ENCODE results near the gene ARSA. TPM values are rescaled to one million over a fixed set of nuclear protein-coding genes. Genes with fewer than 3 reads are reported as not detected.

Gene ARSA
- total and polyA plus RNA-seq, 7 donors = 10.8 to 56.9 (median 24.8) TPM

DNA sequence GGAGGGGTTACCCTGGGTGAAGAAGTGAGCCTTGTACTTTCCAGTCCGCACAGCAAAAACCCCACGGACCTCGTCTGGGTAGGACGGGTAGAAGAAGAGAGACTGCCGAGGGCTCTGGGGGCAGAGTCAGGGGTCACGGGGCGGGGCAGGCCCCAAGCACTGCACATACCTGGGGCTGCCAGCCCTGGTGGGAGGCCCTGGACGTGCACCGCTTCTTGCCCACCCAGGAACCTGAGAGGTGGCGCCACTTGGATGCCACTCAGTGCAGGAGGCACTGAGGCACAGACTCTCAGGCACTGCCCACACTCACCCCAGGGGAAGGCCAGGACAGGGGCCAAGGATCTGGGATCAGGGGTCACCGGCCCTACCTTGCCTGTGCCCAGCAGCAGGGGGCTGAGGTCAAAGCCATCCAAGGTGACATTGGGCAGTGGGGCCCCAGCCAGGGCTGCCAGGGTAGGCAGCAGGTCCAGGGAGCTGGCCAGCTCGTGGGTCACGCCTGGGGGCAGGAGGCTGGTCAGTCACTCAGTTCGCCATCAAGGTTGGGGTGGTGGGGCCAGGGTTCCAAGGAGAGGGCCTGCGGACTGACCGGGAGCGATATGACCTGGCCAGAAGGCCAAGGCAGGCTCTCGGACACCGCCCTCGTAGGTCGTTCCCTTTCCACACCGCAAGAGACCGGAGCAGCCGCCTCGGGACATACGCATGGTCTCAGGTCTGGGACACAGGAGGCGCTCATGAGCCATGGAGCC is 2.2 kb downstream of the ARSA start:
- TF ChIP-seq EP300 (IDR thresholded peaks at IDR 0.05) (no peak), POLR2AphosphoS5 (IDR thresholded peaks at IDR 0.05) (no peak), POLR2A (IDR thresholded peaks at IDR 0.05) (no peak)
- TF ChIP-seq, protein P1, sequence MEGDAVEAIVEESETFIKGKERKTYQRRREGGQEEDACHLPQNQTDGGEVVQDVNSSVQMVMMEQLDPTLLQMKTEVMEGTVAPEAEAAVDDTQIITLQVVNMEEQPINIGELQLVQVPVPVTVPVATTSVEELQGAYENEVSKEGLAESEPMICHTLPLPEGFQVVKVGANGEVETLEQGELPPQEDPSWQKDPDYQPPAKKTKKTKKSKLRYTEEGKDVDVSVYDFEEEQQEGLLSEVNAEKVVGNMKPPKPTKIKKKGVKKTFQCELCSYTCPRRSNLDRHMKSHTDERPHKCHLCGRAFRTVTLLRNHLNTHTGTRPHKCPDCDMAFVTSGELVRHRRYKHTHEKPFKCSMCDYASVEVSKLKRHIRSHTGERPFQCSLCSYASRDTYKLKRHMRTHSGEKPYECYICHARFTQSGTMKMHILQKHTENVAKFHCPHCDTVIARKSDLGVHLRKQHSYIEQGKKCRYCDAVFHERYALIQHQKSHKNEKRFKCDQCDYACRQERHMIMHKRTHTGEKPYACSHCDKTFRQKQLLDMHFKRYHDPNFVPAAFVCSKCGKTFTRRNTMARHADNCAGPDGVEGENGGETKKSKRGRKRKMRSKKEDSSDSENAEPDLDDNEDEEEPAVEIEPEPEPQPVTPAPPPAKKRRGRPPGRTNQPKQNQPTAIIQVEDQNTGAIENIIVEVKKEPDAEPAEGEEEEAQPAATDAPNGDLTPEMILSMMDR (IDR thresholded peaks at IDR 0.05) = no peak
- no peaks in the 10 kb centered on the region for H3K9me3 ChIP-seq
- peaks cover 0 to 24% (median 17%) of the 10 kb centered on the region in 4 donors for H3K4me1 ChIP-seq
- no peak overlapping the region for H3K27ac ChIP-seq
- H3K36me3 ChIP-seq = no peaks in the 10 kb centered on the region
- DNase-seq = peak; percentile 64
- intact Hi-C loops (cut with DNase I) = loop anchor here (5.0 kb wide), 4 partner anchors 43 to 383 kb away; partner anchors contain the start of genes CHKB and SCO2
- H3K4me3 ChIP-seq = no peak overlapping the region
- H3K27me3 ChIP-seq = peaks cover 0 to 9% (median 4%) of the 10 kb centered on the region in 3 donors
- 92 to 93% methylated on average over 27 of the region's 27 CpGs for WGBS, 2 donors

DNA sequence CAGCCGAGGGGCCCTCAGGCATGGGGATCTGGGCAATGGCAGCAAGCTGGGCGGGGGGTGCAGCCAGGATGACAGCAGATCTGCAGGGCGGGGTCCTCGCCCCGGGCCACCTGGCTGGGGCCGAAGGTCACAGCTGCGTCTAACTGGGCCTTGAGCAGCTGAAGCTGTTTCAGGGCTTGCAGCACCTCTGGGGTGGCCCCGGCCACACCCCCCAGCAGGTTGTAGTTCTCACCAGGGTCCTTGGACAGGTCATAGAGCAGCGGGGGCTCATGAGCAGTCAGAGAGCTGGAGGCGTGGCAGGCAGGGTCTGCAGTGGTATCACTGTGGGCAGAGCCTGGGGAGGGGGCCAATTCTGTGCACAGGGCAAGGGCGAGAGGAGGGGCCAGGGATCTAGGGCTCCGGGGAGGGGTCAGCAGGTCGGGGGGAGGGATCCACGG is 2.8 kb downstream of the ARSA start:
- Histone ChIP-seq H3K9me3 (no peaks in the 10 kb centered on the region), H3K27ac (no peak overlapping the region), H3K27me3 (peaks cover 0 to 14% (median 9%) of the 10 kb centered on the region in 3 donors), H3K4me1 (peaks cover 0 to 30% (median 21%) of the 10 kb centered on the region in 4 donors), H3K4me3 (no peak overlapping the region), H3K36me3 (no peaks in the 10 kb centered on the region)
- WGBS, 2 donors = 36 to 77% methylated on average over 14 of the region's 14 CpGs
- no peak for TF ChIP-seq POLR2A (IDR thresholded peaks at IDR 0.05)
- no peak for TF ChIP-seq EP300 (IDR thresholded peaks at IDR 0.05)
- TF ChIP-seq, protein P1 (IDR thresholded peaks at IDR 0.05) = no peak
- TF ChIP-seq POLR2AphosphoS5 (IDR thresholded peaks at IDR 0.05) = no peak
- DNase-seq = no peak
- intact Hi-C loops (cut with DNase I) = loop anchor here (5.0 kb wide), 4 partner anchors 43 to 383 kb away; partner anchors contain the start of genes CHKB and SCO2

DNA sequence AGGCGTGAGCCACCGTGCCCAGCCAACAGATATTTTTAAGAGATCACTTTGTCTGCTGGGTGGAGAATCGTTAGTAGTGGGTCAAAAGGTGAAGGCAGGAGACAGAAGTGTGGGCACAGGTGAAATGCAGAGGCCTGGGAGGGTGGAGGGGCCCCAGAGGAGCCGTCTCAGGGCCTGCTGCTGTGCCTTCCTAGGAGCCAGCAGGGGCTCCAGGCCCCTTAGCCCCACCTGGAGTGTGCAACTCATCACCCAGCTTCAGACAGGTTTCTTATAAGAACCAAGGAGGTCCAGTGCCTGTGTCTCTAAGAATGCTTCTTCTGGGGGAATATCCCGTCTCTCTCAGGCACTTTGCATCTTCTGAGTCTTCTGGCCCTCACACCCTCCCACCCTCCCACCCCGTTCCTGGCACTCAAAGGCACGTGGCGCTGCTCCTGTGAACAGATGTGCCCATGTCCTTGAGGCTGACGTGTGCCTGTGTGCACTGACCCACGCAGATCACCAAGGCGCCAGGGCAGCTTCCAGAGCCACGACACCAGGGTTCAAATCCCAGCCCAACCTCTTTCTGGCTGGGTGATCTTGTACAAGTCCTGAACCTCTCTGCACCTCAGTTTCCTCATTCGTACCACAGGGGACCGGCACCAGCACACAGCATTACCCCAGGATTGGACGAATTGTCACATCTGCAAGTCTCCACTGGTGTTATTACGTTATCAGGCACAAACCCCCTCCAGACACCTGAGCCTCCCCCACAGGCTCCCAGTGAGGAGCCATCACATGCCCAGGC is 3.4 kb downstream of the ARSA start:
- Histone ChIP-seq H3K4me3 (no peak overlapping the region), H3K27me3 (peaks cover 0 to 20% (median 14%) of the 10 kb centered on the region in 3 donors), H3K4me1 (peaks cover 0 to 33% (median 24%) of the 10 kb centered on the region in 4 donors), H3K9me3 (no peaks in the 10 kb centered on the region), H3K36me3 (no peaks in the 10 kb centered on the region), H3K27ac (no peak overlapping the region)
- no peak for DNase-seq
- WGBS, 2 donors = 85 to 86% methylated on average over 16 of the region's 16 CpGs
- TF ChIP-seq EP300 (IDR thresholded peaks at IDR 0.05) (no peak), POLR2A (IDR thresholded peaks at IDR 0.05) (no peak), POLR2AphosphoS5 (IDR thresholded peaks at IDR 0.05) (no peak)
- TF ChIP-seq, protein P1 (IDR thresholded peaks at IDR 0.05) = no peak
- intact Hi-C loops (cut with DNase I) = loop anchor here (5.0 kb wide), 5 partner anchors 42 to 382 kb away; partner anchors contain the start of genes CHKB and SCO2

DNA sequence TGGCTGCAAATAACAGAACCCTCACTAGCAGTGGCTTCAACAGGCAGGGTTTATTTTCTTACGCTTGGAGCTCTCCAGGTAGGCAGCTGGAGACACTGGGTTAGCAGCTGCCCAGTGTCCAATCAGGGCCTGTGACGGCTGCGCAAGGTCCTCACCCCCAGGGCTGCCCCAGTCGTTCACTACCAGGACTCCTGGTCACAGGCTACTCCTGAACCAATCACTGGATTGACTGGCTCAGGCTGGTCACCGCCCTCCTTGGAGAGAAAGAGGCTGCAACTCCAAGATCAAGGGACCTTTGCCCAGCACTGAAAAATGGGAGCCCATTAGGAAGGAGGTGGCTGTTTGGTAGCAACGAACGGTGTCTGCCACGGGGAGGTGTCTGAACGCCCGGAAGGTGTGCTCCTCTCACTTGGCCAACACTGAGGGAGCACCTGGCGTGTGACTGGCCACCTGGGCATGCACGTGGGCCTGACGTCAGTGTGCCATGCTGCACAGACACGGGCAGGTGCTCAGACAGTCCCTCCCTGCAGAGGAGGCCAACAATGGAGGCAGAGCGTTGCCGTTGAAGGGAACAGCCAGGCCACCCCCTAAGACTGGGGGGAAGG is 5.1 kb downstream of the ARSA start:
- Histone ChIP-seq H3K36me3 (no peaks in the 10 kb centered on the region), H3K27ac (peak overlapping the region in 1 of 4 donors; percentile 27), H3K4me1 (peaks cover 0 to 26% (median 17%) of the 10 kb centered on the region in 4 donors), H3K27me3 (peaks cover 0 to 36% (median 20%) of the 10 kb centered on the region in 3 donors), H3K9me3 (no peaks in the 10 kb centered on the region), H3K4me3 (no peak overlapping the region)
- 16 to 60% methylated on average over 16 of the region's 16 CpGs for WGBS, 2 donors
- DNase-seq = peak; percentile 58
- intact Hi-C loops (cut with DNase I) = loop anchor here (5.0 kb wide), 1 partner anchor 81 kb away; no protein-coding TSS in a partner anchor
- TF ChIP-seq POLR2A (IDR thresholded peaks at IDR 0.05) = no peak
- TF ChIP-seq, protein P1 (IDR thresholded peaks at IDR 0.05) = no peak
- TF ChIP-seq POLR2AphosphoS5 (IDR thresholded peaks at IDR 0.05) = no peak
- no peak for TF ChIP-seq EP300 (IDR thresholded peaks at IDR 0.05)

Data from sigmoid colon (tissue), 7 donors.